GM21717 (cell line): ENCODE data around the gene MYCBPAP.

ENCODE experiments used
- ATAC-seq: cut with Tn5 transposase; IDR thresholded peaks from one replicate; pipeline ENCODE4 v1.9.1; 2021; ENCODE audit warnings: mild to moderate bottlenecking, moderate library complexity; ENCODE audit not compliant: unreplicated experiment

The MYCBPAP gene

GRCh38 chr17:50507871-50508572 lies at the start of gene MYCBPAP:
TSS of gene MYCBPAP (plus strand) at chr17:50508439. CDS start at chr17:50508675, 236 bp downstream.
- no peak for ATAC-seq

- ATAC-seq, result no peak
Measured at GRCh38 chr17:50458701-50459676, 49.2 kb upstream of the MYCBPAP start.

GRCh38 chr17:50459756-50460155 lies 48.5 kb upstream of the MYCBPAP start:
- no peak for ATAC-seq

GRCh38 chr17:50460831-50461526 lies 47.3 kb upstream of the MYCBPAP start:
- no peak for ATAC-seq

- no peak for ATAC-seq
Measured at GRCh38 chr17:50461550-50462132, 46.6 kb upstream of the MYCBPAP start.

- no peak for ATAC-seq
Measured at GRCh38 chr17:50462446-50462845, 45.8 kb upstream of the MYCBPAP start.

- no peak for ATAC-seq
Measured at GRCh38 chr17:50464121-50464520, 44.1 kb upstream of the MYCBPAP start.

- no peak for ATAC-seq
Measured at GRCh38 chr17:50464736-50465135, 43.5 kb upstream of the MYCBPAP start.

GRCh38 chr17:50465171-50465570 lies 43.1 kb upstream of the MYCBPAP start:
- ATAC-seq, result no peak

- ATAC-seq, result no peak
Measured at GRCh38 chr17:50465635-50466034, 42.6 kb upstream of the MYCBPAP start.

GRCh38 chr17:50466371-50467113 lies 41.7 kb upstream of the MYCBPAP start:
- no peak for ATAC-seq

GRCh38 chr17:50467114-50467854 lies 41.0 kb upstream of the MYCBPAP start:
- no peak for ATAC-seq

GRCh38 chr17:50467855-50468303 lies 40.4 kb upstream of the MYCBPAP start:
- ATAC-seq, result no peak

GRCh38 chr17:50468304-50469207 lies 39.7 kb upstream of the MYCBPAP start, which contains the start of gene CHAD:
TSS of gene CHAD (minus strand) at chr17:50468880. CDS start at chr17:50468813, 67 bp downstream.
- no peak for ATAC-seq

GRCh38 chr17:50469208-50469605 lies 39.0 kb upstream of the MYCBPAP start:
- ATAC-seq, result no peak

GRCh38 chr17:50469671-50470305 lies 38.5 kb upstream of the MYCBPAP start:
- ATAC-seq, result no peak

GRCh38 chr17:50470426-50470825 lies 37.8 kb upstream of the MYCBPAP start:
- no peak for ATAC-seq
